ENCODE data around the gene KLK10. TPM values are rescaled to one million over a fixed set of nuclear protein-coding genes. Genes with fewer than 3 reads are reported as not detected.
"Not testable (repeated sequence)": the region's sequence is repeated elsewhere in the genome, so short reads cannot be mapped to it uniquely, and the experiment has no call there.

KLK10 gene
- total RNA-seq, 1 experiment from 2014 or later = 3.2 TPM

- CTCF ChIA-PET = interaction anchor here (1.9 kb wide), 1 partner anchor 22 kb away, joined by 5 read pairs; no protein-coding TSS in a partner anchor
- Mint-ChIP-seq H3K4me1 (no peaks in the 10 kb centered on the region), H3K36me3 (0 out of 2 replicates have a peak, but pooled peaks cover 3% of the 10 kb centered on the region), H3K4me3 (no peak overlapping the region), H3K27ac (no peak overlapping the region), H3K9me3 (peaks cover 10% of the 10 kb centered on the region), H3K27me3 (ENCODE audit: low read depth) (peaks cover 49% of the 10 kb centered on the region)
- peak; percentile 66 for TF ChIP-seq NFYB (CRISPR knock-in tag; conservative IDR thresholded peaks at IDR 0.05; ENCODE audit: low read depth)
- TF ChIP-seq, protein P1, sequence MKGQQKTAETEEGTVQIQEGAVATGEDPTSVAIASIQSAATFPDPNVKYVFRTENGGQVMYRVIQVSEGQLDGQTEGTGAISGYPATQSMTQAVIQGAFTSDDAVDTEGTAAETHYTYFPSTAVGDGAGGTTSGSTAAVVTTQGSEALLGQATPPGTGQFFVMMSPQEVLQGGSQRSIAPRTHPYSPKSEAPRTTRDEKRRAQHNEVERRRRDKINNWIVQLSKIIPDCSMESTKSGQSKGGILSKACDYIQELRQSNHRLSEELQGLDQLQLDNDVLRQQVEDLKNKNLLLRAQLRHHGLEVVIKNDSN (CRISPR knock-in tag; IDR thresholded peaks at IDR 0.05) = peak; percentile 83
- peak; percentile 88 for TF ChIP-seq USF2 (CRISPR knock-in tag; IDR thresholded peaks at IDR 0.05)
- no peak for TF ChIP-seq SOX15 (CRISPR knock-in tag; IDR thresholded peaks at IDR 0.05)
- TF ChIP-seq KAT7 (CRISPR knock-in tag; IDR thresholded peaks at IDR 0.05; ENCODE audit: borderline replicate concordance) = no peak
- TF ChIP-seq, protein P2, sequence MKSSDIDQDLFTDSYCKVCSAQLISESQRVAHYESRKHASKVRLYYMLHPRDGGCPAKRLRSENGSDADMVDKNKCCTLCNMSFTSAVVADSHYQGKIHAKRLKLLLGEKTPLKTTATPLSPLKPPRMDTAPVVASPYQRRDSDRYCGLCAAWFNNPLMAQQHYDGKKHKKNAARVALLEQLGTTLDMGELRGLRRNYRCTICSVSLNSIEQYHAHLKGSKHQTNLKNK (CRISPR knock-in tag; IDR thresholded peaks at IDR 0.05) = no peak
- no peak for TF ChIP-seq CREB1 (CRISPR knock-in tag; IDR thresholded peaks at IDR 0.05)
- ATAC-seq (no peak; the same call in 1 of the 2 replicates), DNase-seq (ENCODE audit: low spot score) (no peak)
- POLR2A ChIA-PET = no interaction called here
Observed at GRCh38 chr19:50994129-50994528, 25.4 kb downstream of the KLK10 start.

- no peaks in the 10 kb centered on the region for H3K4me1 Mint-ChIP-seq
- peaks cover 50% of the 10 kb centered on the region for H3K27me3 Mint-ChIP-seq (ENCODE audit: low read depth)
- no peak overlapping the region for H3K27ac Mint-ChIP-seq
- H3K9me3 Mint-ChIP-seq = peaks cover 10% of the 10 kb centered on the region
- 0 out of 2 replicates have a peak, but pooled peaks cover 3% of the 10 kb centered on the region for H3K36me3 Mint-ChIP-seq
- CTCF ChIA-PET = interaction anchor here (0.6 to 2.2 kb wide), 4 partner anchors 24 to 268 kb away, joined by 3 to 8 read pairs (median 4); no protein-coding TSS in a partner anchor
- POLR2A ChIA-PET = no interaction called here
- TF ChIP-seq, protein P3, sequence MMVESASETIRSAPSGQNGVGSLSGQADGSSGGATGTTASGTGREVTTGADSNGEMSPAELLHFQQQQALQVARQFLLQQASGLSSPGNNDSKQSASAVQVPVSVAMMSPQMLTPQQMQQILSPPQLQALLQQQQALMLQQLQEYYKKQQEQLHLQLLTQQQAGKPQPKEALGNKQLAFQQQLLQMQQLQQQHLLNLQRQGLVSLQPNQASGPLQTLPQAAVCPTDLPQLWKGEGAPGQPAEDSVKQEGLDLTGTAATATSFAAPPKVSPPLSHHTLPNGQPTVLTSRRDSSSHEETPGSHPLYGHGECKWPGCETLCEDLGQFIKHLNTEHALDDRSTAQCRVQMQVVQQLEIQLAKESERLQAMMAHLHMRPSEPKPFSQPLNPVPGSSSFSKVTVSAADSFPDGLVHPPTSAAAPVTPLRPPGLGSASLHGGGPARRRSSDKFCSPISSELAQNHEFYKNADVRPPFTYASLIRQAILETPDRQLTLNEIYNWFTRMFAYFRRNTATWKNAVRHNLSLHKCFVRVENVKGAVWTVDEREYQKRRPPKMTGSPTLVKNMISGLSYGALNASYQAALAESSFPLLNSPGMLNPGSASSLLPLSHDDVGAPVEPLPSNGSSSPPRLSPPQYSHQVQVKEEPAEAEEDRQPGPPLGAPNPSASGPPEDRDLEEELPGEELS (CRISPR knock-in tag; IDR thresholded peaks at IDR 0.05) = no peak
- TF ChIP-seq MAX (CRISPR knock-in tag; IDR thresholded peaks at IDR 0.05) (no peak), OVOL2 (CRISPR knock-in tag; IDR thresholded peaks at IDR 0.05; ENCODE audit: borderline replicate concordance) (no peak), TEAD1 (CRISPR knock-in tag; IDR thresholded peaks at IDR 0.05) (no peak), ZNF121 (CRISPR knock-in tag; IDR thresholded peaks at IDR 0.05) (no peak), ETV6 (CRISPR knock-in tag; IDR thresholded peaks at IDR 0.05) (no peak), NFYB (CRISPR knock-in tag; conservative IDR thresholded peaks at IDR 0.05; ENCODE audit: low read depth) (no peak), ATF1 (CRISPR knock-in tag; IDR thresholded peaks at IDR 0.05) (no peak), GRHL2 (CRISPR knock-in tag; IDR thresholded peaks at IDR 0.05; ENCODE audit: insufficient replicate concordance, severe bottlenecking) (no peak), SOX15 (CRISPR knock-in tag; IDR thresholded peaks at IDR 0.05) (no peak), PRDM15 (CRISPR knock-in tag; IDR thresholded peaks at IDR 0.05) (no peak), MXD4 (CRISPR knock-in tag; IDR thresholded peaks at IDR 0.05; ENCODE audit: borderline replicate concordance) (no peak)
- TF ChIP-seq, protein P4, sequence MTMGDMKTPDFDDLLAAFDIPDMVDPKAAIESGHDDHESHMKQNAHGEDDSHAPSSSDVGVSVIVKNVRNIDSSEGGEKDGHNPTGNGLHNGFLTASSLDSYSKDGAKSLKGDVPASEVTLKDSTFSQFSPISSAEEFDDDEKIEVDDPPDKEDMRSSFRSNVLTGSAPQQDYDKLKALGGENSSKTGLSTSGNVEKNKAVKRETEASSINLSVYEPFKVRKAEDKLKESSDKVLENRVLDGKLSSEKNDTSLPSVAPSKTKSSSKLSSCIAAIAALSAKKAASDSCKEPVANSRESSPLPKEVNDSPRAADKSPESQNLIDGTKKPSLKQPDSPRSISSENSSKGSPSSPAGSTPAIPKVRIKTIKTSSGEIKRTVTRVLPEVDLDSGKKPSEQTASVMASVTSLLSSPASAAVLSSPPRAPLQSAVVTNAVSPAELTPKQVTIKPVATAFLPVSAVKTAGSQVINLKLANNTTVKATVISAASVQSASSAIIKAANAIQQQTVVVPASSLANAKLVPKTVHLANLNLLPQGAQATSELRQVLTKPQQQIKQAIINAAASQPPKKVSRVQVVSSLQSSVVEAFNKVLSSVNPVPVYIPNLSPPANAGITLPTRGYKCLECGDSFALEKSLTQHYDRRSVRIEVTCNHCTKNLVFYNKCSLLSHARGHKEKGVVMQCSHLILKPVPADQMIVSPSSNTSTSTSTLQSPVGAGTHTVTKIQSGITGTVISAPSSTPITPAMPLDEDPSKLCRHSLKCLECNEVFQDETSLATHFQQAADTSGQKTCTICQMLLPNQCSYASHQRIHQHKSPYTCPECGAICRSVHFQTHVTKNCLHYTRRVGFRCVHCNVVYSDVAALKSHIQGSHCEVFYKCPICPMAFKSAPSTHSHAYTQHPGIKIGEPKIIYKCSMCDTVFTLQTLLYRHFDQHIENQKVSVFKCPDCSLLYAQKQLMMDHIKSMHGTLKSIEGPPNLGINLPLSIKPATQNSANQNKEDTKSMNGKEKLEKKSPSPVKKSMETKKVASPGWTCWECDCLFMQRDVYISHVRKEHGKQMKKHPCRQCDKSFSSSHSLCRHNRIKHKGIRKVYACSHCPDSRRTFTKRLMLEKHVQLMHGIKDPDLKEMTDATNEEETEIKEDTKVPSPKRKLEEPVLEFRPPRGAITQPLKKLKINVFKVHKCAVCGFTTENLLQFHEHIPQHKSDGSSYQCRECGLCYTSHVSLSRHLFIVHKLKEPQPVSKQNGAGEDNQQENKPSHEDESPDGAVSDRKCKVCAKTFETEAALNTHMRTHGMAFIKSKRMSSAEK (CRISPR knock-in tag; IDR thresholded peaks at IDR 0.05; ENCODE audit: borderline replicate concordance) = no peak
- no peak for DNase-seq (ENCODE audit: low spot score)
- H3K4me3 Mint-ChIP-seq = no peak overlapping the region
- no peak for ATAC-seq
Observed at GRCh38 chr19:50992666-50993035, 26.9 kb downstream of the KLK10 start.

GRCh38 chr19:50984416-50984815 is 35.1 kb downstream of the KLK10 start:
- H3K36me3 Mint-ChIP-seq; H3K4me1 Mint-ChIP-seq; H3K27ac Mint-ChIP-seq; DNase-seq (ENCODE audit: low spot score); H3K9me3 Mint-ChIP-seq; ATAC-seq; POLR2A ChIA-PET: not testable (repeated sequence)
- Mint-ChIP-seq H3K27me3 (ENCODE audit: low read depth) (peaks cover 76% of the 10 kb centered on the region), H3K4me3 (peak overlapping the region; percentile 65)
- CTCF ChIA-PET = interaction anchor here (0.6 to 1.2 kb wide), 6 partner anchors 18 to 110 kb away, joined by 3 to 10 read pairs (median 4); no protein-coding TSS in a partner anchor

All from WTC11 (cell line).